SH-SY5Y (cell line): ENCODE measurements around the gene PPP2R3B.

Experiments
- GATA2 ChIP-seq: IDR thresholded peaks from 2 replicates; pipeline ENCODE4 v1.6.1; 2011; ENCODE audit warnings: mild to moderate bottlenecking, low read depth, low read length
- GATA3 ChIP-seq: IDR thresholded peaks from 2 replicates; pipeline ENCODE4 v1.6.1; 2011; ENCODE audit warnings: low read depth, mild to moderate bottlenecking, low read length, moderate library complexity

DNA sequence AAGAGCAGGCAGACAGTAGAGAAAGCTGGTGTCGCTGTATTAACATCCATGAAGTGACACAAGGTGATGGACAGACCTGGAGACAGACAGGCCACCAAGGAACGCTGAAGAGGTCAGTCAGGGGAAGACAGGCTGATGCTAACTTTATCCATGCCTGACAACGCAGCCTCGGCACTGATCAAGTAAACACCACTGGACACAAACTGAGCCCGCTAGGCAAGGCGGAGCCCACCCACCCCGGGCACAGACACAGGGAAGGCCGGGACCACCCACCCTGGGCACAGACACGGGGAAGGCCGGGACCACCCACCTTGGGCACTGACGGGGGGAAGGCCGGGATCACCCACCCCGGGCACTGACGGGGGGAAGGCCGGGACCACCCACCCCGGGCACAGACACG lies 18.8 kb downstream of the PPP2R3B start:
- TF ChIP-seq GATA2: no peak
- TF ChIP-seq GATA3: no peak
